Naive B cell (primary cell): Measurements from ENCODE around the gene UBR2. TPM values are rescaled to one million over a fixed set of nuclear protein-coding genes. Genes with fewer than 3 reads are reported as not detected.
A peak's percentile ranks its signal among the peaks of the same experiment; 100 is the strongest.
"Not testable (repeated sequence)": the region's sequence is repeated elsewhere in the genome, so short reads cannot be mapped to it uniquely, and the experiment has no call there.

Experiments used
- ATAC-seq, 2 donors: fragments of 150-1000 bp; cut with Tn5 transposase; 2 replicates each; pipeline ENCODE4 v1.10.0; 2021; ENCODE audit warnings: low read depth in 2 of 2, mild to moderate bottlenecking in 2 of 2, moderate library complexity in 2 of 2
- DNase-seq: peaks from one replicate; pipeline ENCODE4 v3.0.0; 2022
- H3K27ac Mint-ChIP-seq, 6 donors: one replicate each; pipeline ENCODE4 v1.8.0; 2020 to 2022; ENCODE audit warnings: mild to moderate bottlenecking in 6 of 6, mixed read lengths in 6 of 6, moderate library complexity in 5 of 6, inconsistent platforms in 2 of 6
- H3K27me3 Mint-ChIP-seq, 3 donors: one replicate each; pipeline ENCODE4 v1.8.0; 2021 to 2022; ENCODE audit warnings: mixed read lengths in 3 of 3, mild to moderate bottlenecking in 1 of 3
- H3K36me3 Mint-ChIP-seq, 2 donors: one replicate each; pipeline ENCODE4 v1.8.0; 2020 to 2022; ENCODE audit warnings: mixed read lengths in 2 of 2, inconsistent platforms in 1 of 2, mild to moderate bottlenecking in 1 of 2
- H3K4me1 Mint-ChIP-seq, 3 donors: one replicate each; pipeline ENCODE4 v1.8.0; 2020 to 2022; ENCODE audit warnings: mixed read lengths in 3 of 3, inconsistent platforms in 1 of 3, mild to moderate bottlenecking in 1 of 3, moderate library complexity in 1 of 3
- H3K4me3 Mint-ChIP-seq, 8 donors: one replicate each; pipeline ENCODE4 v1.8.0; 2020 to 2022; ENCODE audit warnings: mild to moderate bottlenecking in 8 of 8, mixed read lengths in 8 of 8, moderate library complexity in 8 of 8, inconsistent platforms in 2 of 8
- H3K9me3 Mint-ChIP-seq, 7 donors: one replicate each; pipeline ENCODE4 v1.8.0; 2020 to 2022; ENCODE audit warnings: mixed read lengths in 7 of 7, mild to moderate bottlenecking in 5 of 7, inconsistent platforms in 2 of 7, moderate library complexity in 1 of 7
- polyA plus RNA-seq, 6 donors: library from polyadenylated mRNA; unstranded; fragments of 300-500 nt; fragmentation: Illumina TruSeq; gene quantifications; one replicate each; pipeline ENCODE4 v1.2.3, GENCODE V29; 2021; ENCODE audit warnings: low read depth in 6 of 6

Gene UBR2
- polyA plus RNA-seq, 6 donors from 2014 or later = 8.2 to 16.7 (median 10.7) TPM; not detected in 1

GRCh38 chr6:42604699-42605098 is 40.9 kb downstream of the UBR2 start:
- H3K4me1 Mint-ChIP-seq, ATAC-seq, H3K27me3 Mint-ChIP-seq, H3K9me3 Mint-ChIP-seq, H3K4me3 Mint-ChIP-seq, DNase-seq, H3K36me3 Mint-ChIP-seq: not testable (repeated sequence)
- peak overlapping the region in 2 of 6 donors; percentile 60 to 80 for H3K27ac Mint-ChIP-seq

GRCh38 chr6:42610416-42610815 is 46.6 kb downstream of the UBR2 start:
- no peak for DNase-seq
- Mint-ChIP-seq H3K4me3 (no peak overlapping the region), H3K27me3 (no peaks in the 10 kb centered on the region), H3K27ac (peak overlapping the region in 2 of 6 donors; percentile 15 to 44), H3K36me3 (peaks cover 0 to 8% of the 10 kb centered on the region in 2 donors), H3K9me3 (no peaks in the 10 kb centered on the region), H3K4me1 (no peaks in the 10 kb centered on the region)
- ATAC-seq = no peak

DNA sequence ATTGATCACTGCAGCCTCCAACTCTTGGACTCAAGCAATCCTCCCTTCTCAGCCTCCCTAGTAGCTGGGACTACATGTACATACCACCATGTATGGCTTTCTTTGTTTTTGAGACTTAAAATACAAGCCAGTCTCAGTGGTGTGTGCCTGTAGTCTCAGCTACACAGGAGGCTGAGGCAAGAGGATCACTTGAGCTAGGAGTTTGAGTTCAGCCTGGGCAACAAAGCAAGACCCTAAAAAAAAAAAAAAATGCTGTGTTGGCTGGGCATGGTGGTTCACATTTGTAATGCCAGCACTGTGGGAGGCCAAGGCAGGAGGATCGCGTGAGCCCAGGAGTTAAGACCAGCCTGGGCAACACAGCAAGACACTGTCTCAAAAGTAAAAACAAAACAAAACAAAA is 51.7 kb downstream of the UBR2 start:
- H3K4me3 Mint-ChIP-seq = no peak overlapping the region
- ATAC-seq (no peak), DNase-seq (no peak)
- H3K9me3 Mint-ChIP-seq = no peaks in the 10 kb centered on the region
- no peaks in the 10 kb centered on the region for H3K27me3 Mint-ChIP-seq
- H3K4me1 Mint-ChIP-seq = peaks cover 0 to 2% (median 0%) of the 10 kb centered on the region in 3 donors
- peak overlapping the region in 1 of 6 donors; percentile 5 for H3K27ac Mint-ChIP-seq
- H3K36me3 Mint-ChIP-seq = peaks cover 0 to 25% of the 10 kb centered on the region in 2 donors

DNA sequence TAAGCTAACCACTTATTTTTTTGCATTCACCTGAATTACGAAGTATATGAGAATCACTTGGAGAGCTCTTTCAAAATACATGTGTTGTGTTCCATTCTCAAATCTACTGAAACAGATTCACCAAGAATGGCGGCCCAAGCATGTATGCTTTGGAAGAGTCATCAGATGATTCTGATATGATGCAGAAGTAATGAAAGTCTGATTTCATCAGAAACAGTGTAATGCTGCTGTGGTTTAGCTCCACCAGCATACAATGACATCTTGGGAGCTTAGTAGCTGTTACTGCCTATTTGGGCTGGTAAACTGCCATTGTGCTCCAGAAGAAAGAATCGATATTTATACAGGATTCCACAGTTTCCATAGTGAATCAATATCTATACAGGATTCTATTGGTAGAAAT is 52.9 kb downstream of the UBR2 start:
- Mint-ChIP-seq H3K4me1 (peaks cover 0 to 2% (median 0%) of the 10 kb centered on the region in 3 donors), H3K27me3 (no peaks in the 10 kb centered on the region), H3K9me3 (no peaks in the 10 kb centered on the region), H3K4me3 (no peak overlapping the region), H3K27ac (no peak overlapping the region), H3K36me3 (peaks cover 0 to 30% of the 10 kb centered on the region in 2 donors)
- ATAC-seq (no peak), DNase-seq (no peak)

GRCh38 chr6:42618105-42618504 is 54.3 kb downstream of the UBR2 start:
- ATAC-seq = no peak
- peaks cover 0 to 30% of the 10 kb centered on the region in 2 donors for H3K36me3 Mint-ChIP-seq
- H3K27me3 Mint-ChIP-seq = no peaks in the 10 kb centered on the region
- H3K27ac Mint-ChIP-seq = peak overlapping the region in 2 of 6 donors; percentile 39 to 49
- H3K4me1 Mint-ChIP-seq = peaks cover 0 to 2% (median 0%) of the 10 kb centered on the region in 3 donors
- no peak for DNase-seq
- no peak overlapping the region for H3K4me3 Mint-ChIP-seq
- no peaks in the 10 kb centered on the region for H3K9me3 Mint-ChIP-seq

DNA sequence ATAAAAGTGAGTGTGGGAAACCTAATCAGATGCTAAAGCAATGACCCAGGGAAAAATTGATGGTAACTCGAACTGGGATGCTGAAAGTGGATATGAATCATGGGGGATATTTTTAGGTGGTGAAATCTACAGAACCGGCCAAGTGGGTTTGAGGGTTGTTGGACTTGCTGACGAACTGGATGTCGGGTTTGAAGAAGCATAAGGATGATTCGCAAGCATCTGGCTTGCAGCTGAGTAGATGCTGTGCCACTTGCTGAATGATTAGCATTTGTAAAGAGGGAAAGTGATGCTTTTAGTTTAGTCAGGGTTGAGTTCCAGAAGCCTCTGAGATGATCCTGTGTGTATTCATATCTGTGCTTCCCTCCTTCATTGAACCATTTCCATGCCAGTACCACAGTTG is 54.9 kb downstream of the UBR2 start:
- Mint-ChIP-seq H3K9me3 (no peaks in the 10 kb centered on the region), H3K27me3 (no peaks in the 10 kb centered on the region), H3K4me1 (peaks cover 0 to 2% (median 0%) of the 10 kb centered on the region in 3 donors), H3K36me3 (peaks cover 0 to 30% of the 10 kb centered on the region in 2 donors), H3K27ac (peak overlapping the region in 2 of 6 donors; percentile 22 to 59), H3K4me3 (no peak overlapping the region)
- DNase-seq (no peak), ATAC-seq (no peak)

- H3K4me1 Mint-ChIP-seq = peaks cover 0 to 4% (median 0%) of the 10 kb centered on the region in 3 donors
- H3K27me3 Mint-ChIP-seq = no peaks in the 10 kb centered on the region
- DNase-seq = no peak
- no peak overlapping the region for H3K4me3 Mint-ChIP-seq
- H3K27ac Mint-ChIP-seq = no peak overlapping the region
- no peaks in the 10 kb centered on the region for H3K9me3 Mint-ChIP-seq
- peaks cover 0 to 29% of the 10 kb centered on the region in 2 donors for H3K36me3 Mint-ChIP-seq
- no peak for ATAC-seq
Measured at GRCh38 chr6:42619963-42620362, 56.1 kb downstream of the UBR2 start.

DNA sequence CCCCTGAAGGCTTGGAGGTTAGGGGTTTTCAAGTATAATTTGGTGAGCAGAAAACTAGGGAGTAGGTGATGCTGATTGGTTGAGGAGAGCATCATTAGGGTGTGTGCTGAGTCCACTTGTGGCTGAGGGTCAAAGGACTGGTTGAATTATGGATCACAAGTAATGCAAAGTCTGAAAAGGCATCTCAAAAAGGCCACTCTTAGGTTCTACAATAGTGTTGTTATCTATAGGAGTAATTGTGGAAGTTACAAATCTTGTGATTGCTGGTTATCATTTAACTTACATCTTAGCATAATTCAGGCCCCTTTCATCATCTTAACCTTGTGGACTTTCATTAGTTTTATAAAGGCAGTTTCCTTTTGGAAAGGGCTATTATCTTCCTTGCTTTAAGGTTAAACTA is 60.8 kb downstream of the UBR2 start:
- no peak for ATAC-seq

GRCh38 chr6:42627044-42627443 is 63.2 kb downstream of the UBR2 start:
- peaks cover 0 to 6% (median 3%) of the 10 kb centered on the region in 3 donors for H3K4me1 Mint-ChIP-seq
- H3K4me3 Mint-ChIP-seq = no peak overlapping the region
- no peaks in the 10 kb centered on the region for H3K27me3 Mint-ChIP-seq
- H3K36me3 Mint-ChIP-seq = peaks cover 6 to 9% of the 10 kb centered on the region in 2 donors
- ATAC-seq (no peak), DNase-seq (no peak)
- H3K9me3 Mint-ChIP-seq = no peaks in the 10 kb centered on the region
- H3K27ac Mint-ChIP-seq = peak overlapping the region in 4 of 6 donors; percentile 27 to 50 (median 38)

More for the DNA sequence above, 60.8 kb downstream of the UBR2 start:
- DNase-seq = no peak
- no peaks in the 10 kb centered on the region for H3K9me3 Mint-ChIP-seq
- peaks cover 6 to 9% of the 10 kb centered on the region in 2 donors for H3K36me3 Mint-ChIP-seq
- no peaks in the 10 kb centered on the region for H3K27me3 Mint-ChIP-seq
- peaks cover 0 to 4% (median 3%) of the 10 kb centered on the region in 3 donors for H3K4me1 Mint-ChIP-seq
- H3K4me3 Mint-ChIP-seq = no peak overlapping the region
- peak overlapping the region in 1 of 6 donors; percentile 72 for H3K27ac Mint-ChIP-seq

GRCh38 chr6:42627674-42628073 is 63.8 kb downstream of the UBR2 start:
- Mint-ChIP-seq H3K27me3 (no peaks in the 10 kb centered on the region), H3K27ac (peak overlapping the region in 1 of 6 donors; percentile 27), H3K9me3 (no peaks in the 10 kb centered on the region), H3K36me3 (peaks cover 6 to 9% of the 10 kb centered on the region in 2 donors), H3K4me1 (peaks cover 0 to 6% (median 3%) of the 10 kb centered on the region in 3 donors), H3K4me3 (no peak overlapping the region)
- DNase-seq (no peak), ATAC-seq (no peak)

GRCh38 chr6:42628604-42629003 is 64.8 kb downstream of the UBR2 start:
- H3K4me3 Mint-ChIP-seq = no peak overlapping the region
- H3K36me3 Mint-ChIP-seq = peaks cover 6 to 9% of the 10 kb centered on the region in 2 donors
- peak overlapping the region in 2 of 6 donors; percentile 23 to 56 for H3K27ac Mint-ChIP-seq
- H3K4me1 Mint-ChIP-seq = peaks cover 0 to 6% (median 3%) of the 10 kb centered on the region in 3 donors
- DNase-seq (no peak), ATAC-seq (no peak)
- H3K27me3 Mint-ChIP-seq = no peaks in the 10 kb centered on the region
- no peaks in the 10 kb centered on the region for H3K9me3 Mint-ChIP-seq

GRCh38 chr6:42629845-42630244 is 66.0 kb downstream of the UBR2 start:
- peaks cover 6 to 9% of the 10 kb centered on the region in 2 donors for H3K36me3 Mint-ChIP-seq
- peak overlapping the region in 4 of 6 donors; percentile 67 to 87 (median 80) for H3K27ac Mint-ChIP-seq
- H3K9me3 Mint-ChIP-seq = no peaks in the 10 kb centered on the region
- peaks cover 0 to 5% (median 3%) of the 10 kb centered on the region in 3 donors for H3K4me1 Mint-ChIP-seq
- DNase-seq (no peak), ATAC-seq (no peak)
- H3K4me3 Mint-ChIP-seq = no peak overlapping the region
- H3K27me3 Mint-ChIP-seq = no peaks in the 10 kb centered on the region

DNA sequence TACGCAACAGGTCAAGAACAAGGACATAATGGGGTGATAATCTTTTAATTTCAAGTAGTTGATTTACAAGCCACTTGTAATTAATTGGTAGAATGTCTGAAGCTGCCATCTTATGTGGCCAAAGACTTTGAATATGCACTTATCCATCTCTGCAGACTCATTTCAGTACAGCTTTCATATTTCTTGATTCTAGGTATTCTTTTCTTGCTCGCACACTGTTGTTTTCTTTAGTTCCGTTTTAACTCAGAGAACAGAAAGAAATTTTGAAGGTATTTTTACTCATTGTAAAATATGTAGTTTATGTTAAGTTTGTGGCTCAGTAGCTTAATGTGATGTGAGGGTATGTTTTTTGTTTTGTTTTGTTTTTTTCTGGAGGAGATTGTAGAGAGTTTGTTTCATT is 73.9 kb downstream of the UBR2 start:
- H3K36me3 Mint-ChIP-seq = peaks cover 25% of the 10 kb centered on the region in 2 donors

GRCh38 chr6:42642794-42643193 is 79.0 kb downstream of the UBR2 start:
- ATAC-seq (no peak), DNase-seq (no peak)
- H3K27ac Mint-ChIP-seq = peak overlapping the region in 4 of 6 donors; percentile 59 to 97 (median 80)
- no peaks in the 10 kb centered on the region for H3K9me3 Mint-ChIP-seq
- H3K36me3 Mint-ChIP-seq = peaks cover 17 to 34% of the 10 kb centered on the region in 2 donors
- H3K4me1 Mint-ChIP-seq = no peaks in the 10 kb centered on the region
- H3K4me3 Mint-ChIP-seq = no peak overlapping the region
- no peaks in the 10 kb centered on the region for H3K27me3 Mint-ChIP-seq

More for the DNA sequence above, 73.9 kb downstream of the UBR2 start:
- no peaks in the 10 kb centered on the region for H3K9me3 Mint-ChIP-seq
- no peak overlapping the region for H3K27ac Mint-ChIP-seq
- H3K4me1 Mint-ChIP-seq = no peaks in the 10 kb centered on the region
- H3K4me3 Mint-ChIP-seq = no peak overlapping the region
- H3K27me3 Mint-ChIP-seq = no peaks in the 10 kb centered on the region
- DNase-seq (no peak), ATAC-seq (no peak)
